Mesendoderm (in vitro differentiated cells): ENCODE results near the gene IL13RA2.

Experiments used
- DNase-seq: peaks from one replicate; pipeline ENCODE4 v3.0.0; 2013
- H2AK5ac ChIP-seq: 2 replicates; pipeline ENCODE4 v1.6.1; 2013; ENCODE audit warnings: low read length, inconsistent platforms
- H2BK120ac ChIP-seq: 2 replicates; pipeline ENCODE4 v1.6.1; 2013; ENCODE audit warnings: low read depth, mild to moderate bottlenecking, low read length, moderate library complexity, mixed read lengths
- H2BK15ac ChIP-seq: replicated peaks from 2 replicates; pipeline ENCODE4 v1.6.1; 2013; ENCODE audit warnings: low read depth, mild to moderate bottlenecking, moderate library complexity
- H2BK5ac ChIP-seq: 2 replicates; pipeline ENCODE4 v1.6.1; 2013; ENCODE audit warnings: low read length, inconsistent platforms
- H3K18ac ChIP-seq: 2 replicates; pipeline ENCODE4 v1.6.1; 2013; ENCODE audit warnings: mild to moderate bottlenecking, low read length, mixed read lengths
- H3K23ac ChIP-seq: one replicate; pipeline ENCODE4 v1.6.1; 2013; ENCODE audit warnings: low read length
- H3K27ac ChIP-seq: 2 replicates; pipeline ENCODE4 v1.5.1; 2013; ENCODE audit warnings: low read depth, mild to moderate bottlenecking, inconsistent platforms, low read length, moderate library complexity
- H3K27me3 ChIP-seq: 2 replicates; pipeline ENCODE4 v1.6.1; 2013; ENCODE audit warnings: low read length, control low read depth, mild to moderate bottlenecking, inconsistent platforms; ENCODE audit not compliant: insufficient read depth, poor library complexity
- H3K36me3 ChIP-seq: 2 replicates; pipeline ENCODE4 v1.6.1; 2013; ENCODE audit warnings: low read length, inconsistent platforms; ENCODE audit not compliant: control insufficient read depth, insufficient read depth
- H3K4ac ChIP-seq: one replicate; pipeline ENCODE4 v1.6.1; 2013; ENCODE audit warnings: low read depth, mild to moderate bottlenecking, low read length, moderate library complexity
- H3K4me1 ChIP-seq: 2 replicates; pipeline ENCODE4 v1.6.1; 2013; ENCODE audit warnings: low read depth, low read length, inconsistent platforms; ENCODE audit not compliant: control insufficient read depth
- H3K4me2 ChIP-seq: 2 replicates; pipeline ENCODE4 v1.6.1; 2013; ENCODE audit warnings: low read length
- H3K4me3 ChIP-seq: 2 replicates; pipeline ENCODE4 v1.5.1; 2013; ENCODE audit warnings: mild to moderate bottlenecking, low read length
- H3K56ac ChIP-seq: one replicate; pipeline ENCODE4 v1.6.1; 2013; ENCODE audit warnings: low read length
- H3K79me1 ChIP-seq: 2 replicates; pipeline ENCODE4 v1.6.1; 2013; ENCODE audit warnings: low read length, inconsistent platforms
- H3K79me2 ChIP-seq: 2 replicates; pipeline ENCODE4 v1.6.1; 2013; ENCODE audit warnings: mild to moderate bottlenecking, low read length; ENCODE audit not compliant: control insufficient read depth, insufficient read depth
- H3K9ac ChIP-seq: 2 replicates; pipeline ENCODE4 v1.6.1; 2013; ENCODE audit warnings: low read length, inconsistent platforms
- H4K5ac ChIP-seq: one replicate; pipeline ENCODE4 v1.6.1; 2013; ENCODE audit warnings: low read length
- H4K8ac ChIP-seq: one replicate; pipeline ENCODE4 v1.6.1; 2013; ENCODE audit warnings: low read depth, mild to moderate bottlenecking, control low read depth, low read length, moderate library complexity
- WGBS: extraction: QIAGEN DNeasy Blood & Tissue Kit; methylation state at CpG from one replicate; pipeline ENCODE4 v1.1.7; 2013; ENCODE audit warnings: low lambda C conversion rate, missing lambda C conversion rate; ENCODE audit not compliant: insufficient coverage; ENCODE audit errors: extremely low coverage; 5-methylcytosine and 5-hydroxymethylcytosine counted together

The IL13RA2 gene

DNA sequence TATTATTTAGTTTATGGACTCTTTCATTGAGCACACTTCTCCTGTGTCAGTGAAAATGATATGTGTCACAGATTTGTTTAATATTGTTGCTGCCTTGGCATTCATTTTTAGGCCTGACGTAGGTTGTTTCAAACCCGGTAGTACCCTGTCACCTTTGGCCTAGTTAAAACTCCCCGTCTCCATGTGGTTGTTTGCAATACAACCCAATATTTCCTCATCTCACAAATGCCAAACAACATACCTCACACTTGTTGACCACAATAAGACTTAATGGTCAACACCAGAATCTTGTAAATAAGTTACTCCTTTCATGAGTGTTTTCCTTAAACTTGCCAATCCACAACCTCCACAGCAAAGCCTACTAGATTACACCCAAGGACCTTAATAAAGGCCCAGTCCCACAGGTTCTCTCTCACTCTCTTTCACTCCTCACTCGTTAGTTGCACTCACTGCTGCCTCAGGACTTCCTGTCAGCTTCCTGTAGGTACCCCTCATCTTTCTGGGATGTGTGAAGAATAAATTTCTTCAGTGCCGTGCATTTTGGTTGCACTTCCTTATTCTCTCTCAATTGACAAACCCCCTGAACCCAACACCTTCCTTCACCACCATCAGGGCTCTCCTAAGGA, 31.3 kb downstream of the IL13RA2 start:
- Histone ChIP-seq H3K27ac (no peak overlapping the region), H2BK15ac (no peak overlapping the region), H2BK5ac (no peak overlapping the region), H3K36me3 (no peaks in the 10 kb centered on the region), H3K4ac (no peak overlapping the region), H3K9ac (no peak overlapping the region), H3K4me2 (no peak overlapping the region), H3K18ac (no peak overlapping the region), H3K56ac (no peak overlapping the region), H3K79me1 (no peaks in the 10 kb centered on the region), H3K23ac (no peak overlapping the region), H4K5ac (no peak overlapping the region), H3K27me3 (no peaks in the 10 kb centered on the region), H3K79me2 (no peaks in the 10 kb centered on the region), H4K8ac (no peak overlapping the region), H3K4me3 (no peak overlapping the region), H3K4me1 (no peaks in the 10 kb centered on the region), H2BK120ac (no peak overlapping the region), H2AK5ac (no peak overlapping the region)
- DNase-seq = no peak
- WGBS = no CpG with 5 or more reads among the region's 5 CpGs

DNA sequence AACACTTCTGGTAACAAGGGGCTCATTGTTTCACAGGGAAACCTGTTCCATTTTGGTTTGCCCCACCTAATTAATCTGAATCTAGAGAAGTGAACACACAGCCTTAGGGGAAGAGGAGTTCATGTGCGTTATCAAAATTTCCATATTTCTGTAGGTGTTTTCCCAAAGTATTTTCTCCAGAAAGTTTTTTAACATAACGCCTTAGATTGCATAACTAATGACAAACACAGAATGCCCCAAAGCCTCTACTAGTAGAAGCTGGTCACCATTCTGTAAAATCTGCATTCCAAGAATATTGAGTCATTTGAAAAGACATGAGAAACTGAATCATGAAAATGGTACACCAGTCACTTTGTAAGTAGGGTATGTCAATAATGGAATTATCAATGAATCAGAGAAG, 41.1 kb downstream of the IL13RA2 start:
- H4K5ac ChIP-seq = no peak overlapping the region
- H3K79me2 ChIP-seq = no peaks in the 10 kb centered on the region
- WGBS = no CpG with 5 or more reads among the region's 2 CpGs
- no peak overlapping the region for H3K4me3 ChIP-seq
- H3K27ac ChIP-seq = no peak overlapping the region
- no peak overlapping the region for H2AK5ac ChIP-seq
- H3K79me1 ChIP-seq = no peaks in the 10 kb centered on the region
- H2BK15ac ChIP-seq = no peak overlapping the region
- no peak overlapping the region for H3K9ac ChIP-seq
- no peak overlapping the region for H3K23ac ChIP-seq
- H3K4ac ChIP-seq = no peak overlapping the region
- H2BK120ac ChIP-seq = no peak overlapping the region
- H3K27me3 ChIP-seq = no peaks in the 10 kb centered on the region
- H3K4me2 ChIP-seq = no peak overlapping the region
- H4K8ac ChIP-seq = no peak overlapping the region
- no peaks in the 10 kb centered on the region for H3K36me3 ChIP-seq
- no peak for DNase-seq
- H3K56ac ChIP-seq = no peak overlapping the region
- no peaks in the 10 kb centered on the region for H3K4me1 ChIP-seq
- no peak overlapping the region for H2BK5ac ChIP-seq
- no peak overlapping the region for H3K18ac ChIP-seq

DNA sequence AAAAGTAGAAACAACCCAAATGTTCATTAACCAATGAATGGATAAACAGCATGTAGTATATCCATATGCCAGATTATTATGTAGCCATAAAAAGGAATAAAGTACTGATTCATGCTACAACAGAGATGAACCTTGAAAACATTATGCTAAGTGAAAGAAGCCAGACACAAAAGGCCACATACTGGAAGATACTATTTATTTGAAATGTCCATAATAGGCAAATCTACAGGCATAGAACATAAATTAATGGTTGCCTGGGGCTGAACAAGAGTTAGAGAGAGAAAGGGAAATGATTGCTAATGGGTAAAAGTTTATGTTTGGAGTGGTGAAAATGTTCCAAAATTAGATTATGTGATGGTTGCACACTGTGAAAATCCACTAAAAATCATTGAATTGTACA, 44.4 kb downstream of the IL13RA2 start:
- Histone ChIP-seq H4K8ac (no peak overlapping the region), H3K4me1 (no peaks in the 10 kb centered on the region), H3K79me1 (no peaks in the 10 kb centered on the region), H2BK120ac (no peak overlapping the region), H3K9ac (no peak overlapping the region), H3K36me3 (no peaks in the 10 kb centered on the region), H3K4me3 (no peak overlapping the region), H3K4ac (no peak overlapping the region), H3K18ac (no peak overlapping the region), H3K23ac (no peak overlapping the region), H3K79me2 (no peaks in the 10 kb centered on the region), H3K27ac (no peak overlapping the region), H2BK5ac (no peak overlapping the region), H4K5ac (no peak overlapping the region), H3K27me3 (no peaks in the 10 kb centered on the region), H3K4me2 (no peak overlapping the region), H2AK5ac (no peak overlapping the region), H2BK15ac (no peak overlapping the region), H3K56ac (no peak overlapping the region)
- DNase-seq = no peak

DNA sequence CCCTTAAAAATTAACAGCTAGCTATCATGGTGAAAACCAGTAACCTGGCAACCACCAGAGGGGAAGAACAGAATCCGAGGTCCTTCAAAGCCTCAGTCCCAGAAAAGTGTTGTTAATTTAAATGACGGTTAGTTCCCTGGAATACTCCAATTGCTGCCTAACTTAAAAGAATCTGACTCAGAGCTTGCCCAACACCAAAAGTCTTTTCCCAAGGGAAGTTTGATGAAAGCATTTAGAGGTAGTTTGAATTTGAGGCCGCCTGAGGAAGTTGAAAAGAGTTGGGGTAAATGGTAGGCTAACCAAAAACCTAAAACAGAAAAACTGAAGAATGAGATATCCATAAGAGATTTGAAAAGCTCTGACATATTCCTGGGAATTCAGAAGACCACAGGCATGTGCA, 46.6 kb downstream of the IL13RA2 start:
- Histone ChIP-seq H3K4me1 (no peaks in the 10 kb centered on the region), H3K4ac (no peak overlapping the region), H3K23ac (no peak overlapping the region), H3K9ac (no peak overlapping the region), H4K8ac (no peak overlapping the region), H3K36me3 (no peaks in the 10 kb centered on the region), H2BK120ac (no peak overlapping the region), H2BK15ac (no peak overlapping the region), H2BK5ac (no peak overlapping the region), H3K27me3 (no peaks in the 10 kb centered on the region), H3K79me1 (no peaks in the 10 kb centered on the region), H2AK5ac (no peak overlapping the region), H3K4me2 (no peak overlapping the region), H3K4me3 (no peak overlapping the region), H3K18ac (no peak overlapping the region), H3K79me2 (no peaks in the 10 kb centered on the region), H4K5ac (no peak overlapping the region), H3K56ac (no peak overlapping the region), H3K27ac (no peak overlapping the region)
- no CpG with 5 or more reads among the region's 3 CpGs for WGBS
- DNase-seq = no peak

DNA sequence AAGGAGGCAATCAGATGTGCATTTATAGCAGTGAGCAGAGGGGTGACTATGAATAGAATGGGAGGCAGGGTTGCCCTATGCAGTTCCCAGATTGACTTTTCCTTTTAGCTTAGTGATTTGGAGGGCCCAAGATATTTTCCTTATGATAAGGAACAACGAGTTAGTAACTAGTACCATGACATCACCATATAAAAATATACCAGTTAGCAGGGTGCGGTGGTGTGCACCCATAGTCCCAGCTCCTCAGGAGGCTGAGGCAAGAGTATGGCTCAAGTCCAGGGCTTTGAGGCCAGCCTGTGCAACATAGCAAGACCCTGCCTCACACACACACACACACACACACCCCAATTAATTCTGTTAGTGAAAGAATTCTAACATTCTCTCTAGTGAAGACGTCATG, 53.0 kb downstream of the IL13RA2 start:
- no peak overlapping the region for H2BK5ac ChIP-seq
- H3K9ac ChIP-seq = no peak overlapping the region
- H3K56ac ChIP-seq = no peak overlapping the region
- H3K4me1 ChIP-seq = no peaks in the 10 kb centered on the region
- no peaks in the 10 kb centered on the region for H3K79me2 ChIP-seq
- H2BK120ac ChIP-seq = no peak overlapping the region
- H3K27me3 ChIP-seq = no peaks in the 10 kb centered on the region
- H4K5ac ChIP-seq = no peak overlapping the region
- H3K23ac ChIP-seq = no peak overlapping the region
- no peaks in the 10 kb centered on the region for H3K36me3 ChIP-seq
- H2BK15ac ChIP-seq = no peak overlapping the region
- no peak overlapping the region for H3K4ac ChIP-seq
- no peak overlapping the region for H3K27ac ChIP-seq
- H4K8ac ChIP-seq = no peak overlapping the region
- H2AK5ac ChIP-seq = no peak overlapping the region
- DNase-seq = no peak
- H3K18ac ChIP-seq = no peak overlapping the region
- no peaks in the 10 kb centered on the region for H3K79me1 ChIP-seq
- H3K4me2 ChIP-seq = no peak overlapping the region
- H3K4me3 ChIP-seq = no peak overlapping the region
- no CpG with 5 or more reads among the region's 3 CpGs for WGBS

DNA sequence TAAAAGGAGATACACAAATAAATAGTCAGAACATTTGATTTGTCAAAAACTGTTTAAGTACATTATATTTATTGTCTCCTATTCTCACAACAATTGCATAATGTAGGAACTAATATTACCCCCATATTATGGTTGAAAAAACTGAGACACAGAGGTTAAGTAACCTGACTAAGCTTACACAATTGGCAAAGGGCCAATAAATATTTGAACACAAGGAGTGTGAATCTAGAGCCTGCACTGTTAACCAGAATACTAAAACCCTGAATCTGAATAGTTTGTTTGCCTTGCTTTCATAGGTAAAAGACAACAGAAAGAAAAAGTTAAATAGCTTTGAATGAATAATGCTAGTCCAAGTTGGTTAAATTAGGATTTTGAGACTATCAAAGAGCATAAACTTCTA, 55.2 kb downstream of the IL13RA2 start:
- H3K4me2 ChIP-seq = no peak overlapping the region
- no peak for DNase-seq
- H3K18ac ChIP-seq = no peak overlapping the region
- no peak overlapping the region for H3K56ac ChIP-seq
- no peak overlapping the region for H2BK5ac ChIP-seq
- H2BK15ac ChIP-seq = no peak overlapping the region
- H3K4ac ChIP-seq = no peak overlapping the region
- no peak overlapping the region for H4K5ac ChIP-seq
- H3K36me3 ChIP-seq = no peaks in the 10 kb centered on the region
- no peak overlapping the region for H3K9ac ChIP-seq
- no peaks in the 10 kb centered on the region for H3K79me1 ChIP-seq
- H3K23ac ChIP-seq = no peak overlapping the region
- H2BK120ac ChIP-seq = no peak overlapping the region
- H3K27me3 ChIP-seq = no peaks in the 10 kb centered on the region
- no peaks in the 10 kb centered on the region for H3K79me2 ChIP-seq
- no peak overlapping the region for H3K27ac ChIP-seq
- H3K4me3 ChIP-seq = no peak overlapping the region
- no peak overlapping the region for H4K8ac ChIP-seq
- no peak overlapping the region for H2AK5ac ChIP-seq
- no peaks in the 10 kb centered on the region for H3K4me1 ChIP-seq
